HuH-7 (cell line): ENCODE data around the gene PTX3.

Experiments used
- DNase-seq: peaks from one replicate; pipeline ENCODE4 v3.0.0; 2011; ENCODE audit warnings: low spot score

The PTX3 gene

GRCh38 chr3:157475921-157476414, 39.3 kb downstream of the PTX3 start:
- no peak for DNase-seq

DNA sequence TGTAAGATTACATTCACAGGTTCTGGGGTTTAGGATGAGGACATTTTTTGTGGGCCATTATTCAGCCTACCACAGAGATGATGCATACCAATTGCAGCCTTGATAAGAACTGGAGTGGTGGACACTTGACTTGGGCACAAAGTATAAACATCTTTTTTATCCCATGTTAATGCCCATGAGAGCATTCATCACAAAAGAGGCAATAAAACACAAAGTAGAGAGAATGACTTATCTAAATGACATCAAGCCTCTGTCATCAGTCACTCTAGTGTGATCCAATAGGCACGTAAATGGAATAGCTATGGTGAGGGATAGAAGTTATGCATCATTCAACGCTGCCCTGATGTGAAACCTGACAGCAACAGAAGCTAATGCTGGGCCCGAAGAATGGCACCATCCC, 40.8 kb downstream of the PTX3 start:
- no peak for DNase-seq

DNA sequence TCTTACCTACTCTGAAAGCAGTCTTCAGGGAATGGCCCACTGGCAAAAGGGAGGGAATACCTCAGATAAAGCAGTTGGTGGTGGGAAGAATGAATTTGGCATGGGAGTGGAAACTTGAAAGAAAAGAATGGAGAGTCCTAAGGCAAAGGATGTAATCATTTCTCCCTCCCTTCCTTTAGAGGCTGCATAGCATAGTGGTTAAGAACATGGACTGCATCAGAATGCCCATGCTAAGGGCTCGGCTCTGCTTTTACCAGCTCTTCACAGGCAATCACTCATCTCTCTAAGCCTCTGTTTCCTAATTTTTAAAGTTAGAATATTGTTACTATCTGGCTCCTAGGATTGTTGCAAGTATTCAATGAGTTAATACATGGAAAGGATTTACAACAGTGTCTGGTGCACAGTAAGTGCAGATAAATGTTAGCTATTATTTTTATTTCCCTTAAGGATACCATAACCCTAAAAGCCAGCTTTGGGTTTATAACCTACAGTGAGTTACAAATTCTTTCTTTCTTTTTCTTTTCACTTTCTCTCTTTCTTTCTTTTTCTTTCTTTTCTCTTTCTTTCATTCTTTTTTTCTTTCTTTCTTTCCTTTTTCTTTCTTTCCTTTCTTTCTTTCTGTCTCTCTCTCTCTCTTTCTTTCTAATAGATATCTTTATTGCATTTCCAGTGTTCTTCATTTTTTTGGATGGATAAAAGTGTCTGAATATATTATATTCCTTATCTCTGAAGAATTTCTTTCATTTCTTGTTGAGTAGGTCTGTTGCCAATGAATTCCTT, 43.0 kb downstream of the PTX3 start:
- DNase-seq = no peak

DNA sequence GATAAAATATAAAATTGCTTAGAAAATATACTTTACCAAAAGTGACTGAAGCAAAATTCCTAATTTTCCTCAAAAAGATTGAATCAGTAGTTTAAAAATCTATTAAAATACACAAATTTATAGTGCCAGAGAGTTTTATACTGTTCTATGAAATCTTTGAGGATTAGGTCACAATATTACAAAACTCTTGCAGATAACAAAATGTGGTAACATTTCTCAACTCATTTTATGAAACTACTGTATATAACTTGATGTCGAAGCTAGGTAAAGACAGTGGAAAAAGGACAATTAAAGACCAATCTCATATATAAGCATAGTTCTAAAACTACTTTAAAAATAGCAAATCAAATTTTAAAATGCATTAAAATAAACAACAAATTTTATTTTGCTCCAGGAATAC, 50.7 kb downstream of the PTX3 start:
- no peak for DNase-seq

DNA sequence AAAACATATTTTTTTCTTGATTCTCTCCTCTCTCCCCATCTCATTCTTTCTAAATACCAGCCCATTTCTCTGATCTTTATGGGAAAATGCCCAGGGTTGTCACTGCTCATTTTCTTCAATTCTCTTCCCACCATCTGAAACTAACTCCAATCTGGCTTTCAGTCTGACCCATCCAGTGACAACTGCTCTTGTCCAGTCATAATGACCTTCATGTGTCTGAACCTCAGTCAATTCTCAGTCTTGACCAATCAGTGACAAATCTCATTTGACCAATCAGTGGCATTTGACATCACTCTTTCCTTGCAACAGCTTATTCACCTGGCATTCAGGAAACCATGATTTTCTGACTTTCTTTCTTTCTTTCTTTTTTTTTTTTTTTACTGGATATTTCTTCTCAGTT, 51.5 kb downstream of the PTX3 start:
- no peak for DNase-seq

DNA sequence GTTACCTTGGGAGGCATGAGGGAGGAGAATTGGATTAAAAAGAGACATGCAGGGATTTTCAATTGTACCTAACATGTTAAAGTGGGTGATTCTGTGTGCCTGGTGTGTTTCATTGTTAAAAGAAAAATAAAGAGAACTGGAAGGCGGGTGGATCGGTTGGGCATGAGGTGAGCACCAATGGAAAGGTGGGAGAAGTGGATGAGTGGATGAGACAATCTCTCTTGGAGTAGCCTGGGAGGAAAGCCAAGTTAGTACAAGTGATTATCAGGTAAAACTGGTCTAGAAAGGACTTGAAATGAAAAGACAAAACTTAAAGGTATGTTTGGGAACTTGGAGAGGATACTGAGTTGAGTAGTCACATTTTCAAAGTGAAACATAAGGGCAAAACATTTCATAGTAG, 54.5 kb downstream of the PTX3 start:
- DNase-seq = no peak
